Ammon's horn (tissue), 1 donor: ENCODE data around the gene CHD9NB.
A peak's percentile ranks its signal among the peaks of the same experiment; 100 is the strongest.

Experiments
- DNase-seq: peaks from one replicate; pipeline ENCODE4 v3.0.0-alpha.2; 2016; ENCODE audit warnings: low spot score

The CHD9NB gene

GRCh38 chr16:53052519-53053501, at the start of gene CHD9NB:
Gene CHD9NB (minus strand): TSS chr16:53052897. CDS start chr16:53044158, 8,739 bp downstream.
- DNase-seq, result no peak

- DNase-seq, result no peak
These were observed 48.2 kb upstream of the CHD9NB start for GRCh38 chr16:53100889-53101288.

- DNase-seq, result no peak
These were observed 47.5 kb upstream of the CHD9NB start for GRCh38 chr16:53100131-53100748.

DNA sequence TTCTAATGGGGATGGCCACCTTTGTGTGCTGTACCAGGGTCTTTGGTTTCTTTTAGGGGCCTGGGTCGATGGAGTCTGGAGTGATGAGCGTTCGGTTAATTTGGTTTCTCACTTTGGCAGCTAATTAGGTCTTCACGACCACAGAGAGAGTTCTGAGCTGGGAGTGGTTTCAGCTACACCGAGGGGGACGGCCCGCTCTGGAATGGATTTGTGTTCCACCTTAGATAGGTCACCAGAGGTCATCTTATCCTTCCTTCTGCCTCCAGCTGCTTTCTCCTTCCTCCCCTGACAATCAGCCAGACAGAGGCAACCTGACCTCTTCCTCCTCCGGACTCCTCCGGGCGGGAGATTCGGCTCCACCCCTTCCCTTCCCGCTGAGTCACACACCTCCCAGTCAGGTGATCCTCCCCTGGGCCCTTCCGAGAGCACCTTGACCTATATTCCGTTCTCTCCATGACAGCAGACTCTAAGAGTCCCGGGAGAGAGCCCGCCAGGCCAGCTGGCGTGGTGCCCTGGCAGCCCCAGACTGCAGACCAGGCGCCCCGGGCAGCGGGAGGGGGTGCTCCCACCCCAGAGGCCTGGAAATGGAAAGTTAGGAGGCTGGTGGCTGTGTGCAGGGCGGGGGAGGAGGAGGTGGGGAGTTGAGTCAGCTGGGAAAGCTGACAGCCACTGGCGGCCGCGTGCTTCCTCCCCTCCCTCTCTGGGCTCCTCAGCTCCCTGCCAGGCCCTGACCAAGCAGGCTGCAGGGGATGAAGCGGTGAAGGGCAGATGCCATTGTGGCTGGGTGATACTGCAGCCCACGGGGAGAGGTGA, 46.8 kb upstream of the CHD9NB start:
- peak; percentile 96 for DNase-seq

DNA sequence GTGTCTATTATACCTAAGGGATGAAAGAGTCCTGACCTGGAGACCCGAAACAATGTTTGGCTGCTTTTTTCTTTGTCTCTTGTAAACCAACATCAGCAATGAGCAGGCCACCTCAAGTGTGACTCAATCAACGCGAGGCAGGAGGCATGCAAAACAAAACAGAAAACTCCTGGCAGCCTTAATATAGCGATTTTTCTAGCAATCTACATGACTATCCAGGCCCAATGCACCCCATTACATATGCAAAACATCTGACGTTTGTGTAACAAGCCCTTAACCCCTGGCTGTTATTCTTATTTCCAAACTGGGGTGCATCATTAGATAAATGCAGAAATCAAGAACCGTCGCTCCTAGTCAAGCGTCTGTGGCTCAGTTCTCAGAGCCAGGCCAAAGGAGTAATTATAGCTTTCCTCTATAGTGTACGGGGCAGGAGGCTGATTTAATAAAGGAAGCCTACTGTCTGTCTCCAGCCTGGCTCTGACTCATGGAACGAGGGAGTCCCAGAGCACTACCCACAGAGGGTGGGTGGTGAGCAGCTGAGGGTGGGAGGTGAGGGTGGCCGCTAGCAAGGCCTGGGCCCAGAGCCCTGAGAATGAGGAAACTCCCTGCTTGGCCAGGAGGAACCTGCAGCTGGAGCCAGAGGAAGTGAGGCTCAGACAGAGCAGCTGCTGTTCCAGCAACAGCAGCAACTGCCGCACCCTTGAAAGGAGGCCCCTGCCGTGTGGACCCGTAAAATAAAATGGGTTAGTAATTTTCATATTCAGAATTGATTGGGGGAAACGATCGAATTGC, 46.0 kb upstream of the CHD9NB start:
- DNase-seq, result peak; percentile 84

DNA sequence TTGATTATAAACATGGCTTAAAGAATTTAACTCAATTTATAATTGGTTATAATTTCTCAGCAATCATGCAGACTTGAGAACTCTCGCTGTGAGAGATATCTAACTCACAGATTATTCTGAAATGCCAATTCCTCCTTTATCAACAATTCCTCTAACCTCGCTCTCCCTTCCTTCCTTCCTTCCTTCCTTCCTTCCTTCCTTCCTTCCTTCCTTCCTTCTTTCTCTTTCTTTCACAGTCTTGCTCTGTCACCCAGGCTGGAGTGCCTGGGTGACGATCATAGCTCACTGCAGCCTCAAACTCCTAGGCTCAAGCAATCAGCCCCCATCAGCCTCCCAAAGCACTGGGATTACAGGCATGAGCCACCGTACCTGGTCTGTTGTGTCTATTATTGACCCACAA, 44.5 kb upstream of the CHD9NB start:
- no peak for DNase-seq

DNA sequence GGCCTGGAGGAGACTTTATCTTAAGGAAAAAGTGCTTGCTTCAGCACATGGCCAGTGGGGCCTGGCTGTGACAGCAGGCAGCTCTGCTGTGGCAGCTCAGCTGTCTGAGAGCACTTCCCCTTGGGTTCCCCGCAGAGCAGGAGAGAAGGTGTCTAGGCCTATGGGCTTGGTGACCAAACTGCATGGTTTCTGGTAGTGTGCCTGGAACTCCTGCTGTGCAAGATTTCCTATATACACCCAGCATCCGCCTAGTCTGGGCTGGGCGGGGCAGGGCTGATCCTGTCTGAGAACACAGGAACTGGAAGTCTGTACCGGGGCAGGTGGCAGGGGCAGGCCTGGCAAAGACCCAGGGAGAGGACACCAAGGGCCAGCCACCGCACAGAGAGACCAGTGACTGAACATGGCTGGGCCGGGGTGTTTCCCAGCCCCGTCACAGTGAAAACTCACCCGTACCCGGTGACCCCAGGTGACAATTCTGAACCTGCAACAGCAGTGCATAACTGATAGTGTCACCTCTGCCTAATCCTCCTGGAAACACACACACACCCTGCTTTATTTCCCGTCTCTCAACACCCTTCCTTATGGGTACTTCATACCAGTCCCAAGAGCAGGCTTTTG, 41.4 kb upstream of the CHD9NB start:
- DNase-seq, result peak; percentile 76

DNA sequence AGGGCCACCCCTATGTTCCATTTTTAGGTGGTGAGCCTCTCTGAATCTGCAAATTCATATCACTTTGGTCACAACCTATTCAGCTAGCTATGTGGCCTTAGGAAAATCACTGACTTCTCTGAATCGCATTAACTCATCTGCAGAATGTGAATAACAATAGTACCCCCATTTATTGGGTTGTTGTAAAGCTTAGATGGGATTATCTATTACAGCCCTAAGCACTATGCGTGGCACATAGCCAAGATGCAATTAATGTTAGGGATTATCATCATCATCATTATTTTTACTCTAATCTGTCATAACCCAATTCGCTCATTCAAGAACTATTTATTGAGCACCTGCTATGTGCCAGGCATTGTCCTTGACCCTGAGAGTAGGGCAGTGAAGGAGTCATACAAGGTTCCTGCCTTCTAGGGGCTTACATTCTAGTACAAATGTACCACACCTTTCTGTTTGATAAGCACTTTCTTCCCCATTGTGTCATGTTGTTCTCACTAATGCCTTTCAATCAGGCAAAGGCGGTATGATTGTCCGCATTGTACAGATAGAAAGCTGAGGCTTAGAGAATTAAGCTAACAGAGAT, 40.6 kb upstream of the CHD9NB start:
- no peak for DNase-seq

- DNase-seq, result no peak
These were observed 39.6 kb upstream of the CHD9NB start for GRCh38 chr16:53092284-53092683.

DNA sequence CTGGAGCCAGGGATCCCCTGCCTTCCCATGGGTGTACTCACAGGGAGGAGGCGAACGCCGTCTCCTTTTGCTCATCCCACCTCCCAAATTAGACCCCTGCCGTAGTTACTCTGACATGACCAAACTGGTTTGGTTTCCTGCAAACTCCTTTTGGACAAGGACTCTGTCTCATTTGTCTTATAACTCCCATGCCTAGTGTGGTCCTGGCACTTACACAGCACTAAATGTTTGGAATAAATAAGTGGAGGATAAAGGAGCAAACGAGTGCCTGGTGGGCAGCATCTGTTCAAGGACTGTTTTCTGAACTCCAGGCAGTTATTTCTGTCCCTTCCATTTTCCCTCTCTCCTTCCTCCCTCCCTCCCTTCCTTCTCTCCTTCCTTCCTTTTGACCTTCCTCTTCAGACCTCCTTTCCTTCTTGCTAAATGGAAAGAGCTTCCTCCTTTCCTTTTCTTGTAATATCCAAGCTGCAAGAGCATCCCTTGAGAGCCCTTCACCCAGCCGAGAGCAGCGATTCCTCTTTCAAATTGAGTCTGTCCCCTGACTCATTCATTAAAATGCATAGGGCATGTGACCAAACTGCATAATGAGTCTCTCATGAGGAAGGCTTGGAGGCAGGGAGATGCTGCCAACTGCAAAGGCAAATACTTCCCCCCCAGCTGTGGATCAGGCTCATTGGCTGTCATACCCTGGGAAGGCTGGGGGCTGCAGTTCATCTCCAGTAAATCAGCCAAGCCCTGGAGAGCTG, 38.9 kb upstream of the CHD9NB start:
- peak; percentile 95 for DNase-seq

- peak; percentile 93 for DNase-seq
These were observed 38.1 kb upstream of the CHD9NB start for GRCh38 chr16:53090591-53091411.

DNA sequence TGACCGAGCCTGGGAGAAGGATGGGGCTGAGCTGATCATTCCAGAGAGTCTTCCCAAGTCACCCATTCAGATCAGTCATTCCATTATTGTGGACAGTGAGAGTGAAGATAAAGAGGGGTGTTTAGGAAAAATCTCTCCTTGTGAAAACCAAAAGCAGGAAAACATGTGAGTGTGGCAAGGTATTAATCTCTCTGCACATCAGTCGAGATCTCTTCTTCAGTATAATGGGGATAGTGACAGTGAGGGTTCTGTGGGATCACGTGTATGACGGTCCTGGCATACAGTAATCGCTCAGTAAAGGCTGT, 37.5 kb upstream of the CHD9NB start:
- DNase-seq, result no peak

DNA sequence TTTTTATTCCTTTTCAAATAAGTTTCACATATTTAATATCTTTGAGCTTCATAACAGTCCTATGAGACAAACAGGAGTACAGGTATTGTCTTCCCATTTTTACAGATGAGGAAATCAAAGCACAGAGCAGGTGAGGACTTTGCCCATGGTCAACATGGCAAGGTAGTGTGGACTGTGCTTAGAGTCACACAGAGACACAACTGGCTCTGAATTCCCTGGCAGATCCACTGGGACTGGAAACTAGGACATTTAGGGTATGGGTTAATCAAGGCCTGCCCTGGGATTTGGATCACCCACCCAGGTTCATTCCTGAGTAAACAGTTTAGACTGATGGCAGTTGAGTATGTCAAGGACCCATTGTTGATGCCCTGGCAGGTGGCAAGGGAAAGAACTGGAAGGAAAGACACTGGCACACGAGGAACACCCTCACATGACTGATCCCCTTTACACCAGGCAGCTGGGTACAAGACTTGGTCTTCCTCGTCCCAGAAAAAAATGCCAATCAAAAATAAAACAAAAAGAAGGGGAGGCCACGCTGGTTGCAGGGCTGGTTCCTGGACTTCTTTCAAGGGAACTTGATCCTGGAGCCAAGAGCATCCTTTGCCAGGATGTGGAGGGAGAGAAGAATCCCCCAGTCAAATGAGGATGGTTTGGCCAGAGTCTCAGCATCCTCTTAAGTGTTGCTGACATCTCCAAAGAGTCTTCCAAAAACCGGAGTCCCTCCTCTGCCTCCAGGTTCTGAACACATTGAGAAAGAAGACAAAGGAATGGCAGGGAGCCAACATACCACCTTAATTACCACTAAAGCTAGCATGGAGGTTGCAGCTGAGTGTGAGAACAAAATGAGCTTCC, 37.0 kb upstream of the CHD9NB start:
- DNase-seq, result peak; percentile 61

DNA sequence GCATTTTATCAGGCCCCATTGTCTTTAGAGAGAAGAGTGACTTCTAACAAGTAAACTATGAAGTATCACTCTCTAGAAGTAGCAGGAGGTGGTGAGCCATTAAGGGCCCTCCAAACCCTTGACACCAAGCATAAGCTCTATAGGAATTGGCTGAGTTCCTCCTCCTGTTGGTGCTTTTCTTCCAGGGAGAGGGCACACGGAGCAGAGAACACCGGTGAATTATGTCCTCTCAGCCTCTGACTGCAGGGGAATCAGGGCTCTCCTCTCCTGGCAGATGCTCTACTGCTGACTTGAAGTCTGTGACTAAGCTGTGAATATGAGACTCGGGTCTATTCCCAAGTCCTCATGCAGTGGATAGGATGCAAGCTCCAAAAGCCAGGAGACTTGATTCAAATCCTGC, 34.4 kb upstream of the CHD9NB start:
- no peak for DNase-seq

- DNase-seq, result no peak
These were observed 33.3 kb upstream of the CHD9NB start for GRCh38 chr16:53085931-53086421.

DNA sequence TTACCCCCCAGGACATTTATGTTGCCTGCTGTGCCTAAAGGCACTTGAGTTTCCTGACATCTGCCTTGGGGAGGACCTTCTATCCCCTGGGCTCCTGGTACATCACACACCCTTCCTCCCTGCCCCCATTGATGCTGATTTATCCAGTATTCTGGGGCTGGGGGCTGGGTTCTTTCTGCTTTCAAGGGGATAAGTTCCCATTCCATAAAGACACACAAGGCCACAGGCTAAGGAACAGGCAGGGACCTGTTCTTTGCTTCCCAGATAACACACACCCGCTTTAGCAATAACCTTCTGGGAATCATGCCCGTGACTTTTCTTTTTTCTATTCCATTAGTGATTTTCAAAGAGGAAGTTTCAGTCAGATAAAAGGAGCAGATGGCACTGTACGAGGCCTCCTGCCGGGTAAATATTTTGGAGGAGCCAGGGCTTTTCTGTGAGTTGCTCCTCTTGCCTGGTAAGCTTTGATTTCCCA, 32.7 kb upstream of the CHD9NB start:
- DNase-seq, result no peak

DNA sequence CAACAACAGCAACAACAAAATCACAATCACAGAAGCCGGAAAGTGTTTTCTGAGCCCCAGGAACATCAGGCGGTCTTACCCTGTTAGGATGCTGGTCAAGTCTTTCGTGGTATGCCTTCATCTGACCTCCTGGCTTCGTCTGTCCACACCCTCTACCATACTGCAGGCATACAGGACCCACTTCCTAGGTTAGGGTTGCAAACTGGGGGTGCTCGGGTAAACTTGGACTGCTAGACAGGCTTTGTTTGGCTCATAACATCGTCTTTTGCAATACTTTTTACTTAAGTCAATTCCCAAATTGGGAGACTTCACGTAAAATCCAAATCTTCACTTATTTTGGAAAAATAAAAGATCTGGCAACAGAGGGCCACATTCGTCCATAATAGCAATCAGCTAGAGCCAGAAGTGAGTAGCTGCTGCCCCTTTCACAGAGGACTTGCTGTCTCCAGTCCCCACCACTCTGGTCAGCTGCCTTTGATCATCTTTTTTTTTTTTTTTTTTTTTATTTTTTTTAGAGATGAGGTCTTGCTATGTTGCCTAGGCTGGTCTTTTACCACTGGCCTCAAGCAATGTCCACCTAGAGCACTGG, 32.1 kb upstream of the CHD9NB start:
- DNase-seq, result no peak

GRCh38 chr16:53084141-53084541, 31.4 kb upstream of the CHD9NB start:
- no peak for DNase-seq
